Temporal lobe (tissue), 1 donor: ENCODE data around the gene CERKL. TPM values are rescaled to one million over a fixed set of nuclear protein-coding genes. Genes with fewer than 3 reads are reported as not detected.

ENCODE experiments used
- total RNA-seq: library from RNA; depleted of rRNA; stranded (reverse); fragments of >200 nt; gene quantifications from one replicate; pipeline ENCODE4 v1.2.3, GENCODE V29; 2014

Gene CERKL
- total RNA-seq, 1 donor from 2014 or later, result 1.2 TPM

Other genes starting within 250 kb of the CERKL start
- gene ITGA4, start 199.7 kb downstream of the CERKL start, total RNA-seq, result 5.9 TPM
- 7.1 TPM for gene NEUROD1, start 23.4 kb upstream of the CERKL start, total RNA-seq
- gene ITPRID2, start 234.6 kb upstream of the CERKL start, total RNA-seq, result 32.5 TPM